PC-9 (cell line): Measurements from ENCODE around the gene BACH2.

Source experiments
- EZH2 ChIP-seq: fragments of 200-600 bp; sonication (generic); IDR thresholded peaks from 2 replicates; pipeline ENCODE4 v1.8.0; 2017; ENCODE audit warnings: antibody characterized with exemption, low read depth
- TF ChIP-seq, protein P1 (sequence below): fragments of 200-600 bp; sonication (generic); conservative IDR thresholded peaks from 2 replicates; pipeline ENCODE4 v1.6.1; 2017; ENCODE audit warnings: mixed run types, antibody characterized with exemption, mild to moderate bottlenecking, moderate library complexity

DNA sequence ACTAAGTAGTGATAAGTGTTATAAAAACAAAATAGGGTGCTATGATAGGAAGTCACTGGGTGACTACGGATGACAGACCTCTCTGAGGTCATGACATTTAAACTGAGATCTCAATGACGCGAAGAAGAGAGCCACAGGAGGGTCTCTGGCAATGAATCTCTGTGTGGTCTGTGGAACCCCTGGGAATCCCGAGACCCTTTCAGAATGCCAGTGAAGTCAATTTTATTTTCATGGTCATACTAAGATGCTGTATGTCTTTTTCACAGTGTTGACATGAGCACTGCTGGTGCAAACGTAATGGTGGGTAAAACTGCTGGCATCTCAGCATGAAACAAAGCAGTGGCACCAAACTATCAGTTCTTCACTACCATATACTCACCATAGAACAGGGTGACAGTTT, 247.3 kb downstream of the BACH2 start:
- TF ChIP-seq, protein P1, sequence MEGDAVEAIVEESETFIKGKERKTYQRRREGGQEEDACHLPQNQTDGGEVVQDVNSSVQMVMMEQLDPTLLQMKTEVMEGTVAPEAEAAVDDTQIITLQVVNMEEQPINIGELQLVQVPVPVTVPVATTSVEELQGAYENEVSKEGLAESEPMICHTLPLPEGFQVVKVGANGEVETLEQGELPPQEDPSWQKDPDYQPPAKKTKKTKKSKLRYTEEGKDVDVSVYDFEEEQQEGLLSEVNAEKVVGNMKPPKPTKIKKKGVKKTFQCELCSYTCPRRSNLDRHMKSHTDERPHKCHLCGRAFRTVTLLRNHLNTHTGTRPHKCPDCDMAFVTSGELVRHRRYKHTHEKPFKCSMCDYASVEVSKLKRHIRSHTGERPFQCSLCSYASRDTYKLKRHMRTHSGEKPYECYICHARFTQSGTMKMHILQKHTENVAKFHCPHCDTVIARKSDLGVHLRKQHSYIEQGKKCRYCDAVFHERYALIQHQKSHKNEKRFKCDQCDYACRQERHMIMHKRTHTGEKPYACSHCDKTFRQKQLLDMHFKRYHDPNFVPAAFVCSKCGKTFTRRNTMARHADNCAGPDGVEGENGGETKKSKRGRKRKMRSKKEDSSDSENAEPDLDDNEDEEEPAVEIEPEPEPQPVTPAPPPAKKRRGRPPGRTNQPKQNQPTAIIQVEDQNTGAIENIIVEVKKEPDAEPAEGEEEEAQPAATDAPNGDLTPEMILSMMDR, result no peak
- TF ChIP-seq EZH2, result no peak
